ENCODE results near the gene RFX2.

DNA sequence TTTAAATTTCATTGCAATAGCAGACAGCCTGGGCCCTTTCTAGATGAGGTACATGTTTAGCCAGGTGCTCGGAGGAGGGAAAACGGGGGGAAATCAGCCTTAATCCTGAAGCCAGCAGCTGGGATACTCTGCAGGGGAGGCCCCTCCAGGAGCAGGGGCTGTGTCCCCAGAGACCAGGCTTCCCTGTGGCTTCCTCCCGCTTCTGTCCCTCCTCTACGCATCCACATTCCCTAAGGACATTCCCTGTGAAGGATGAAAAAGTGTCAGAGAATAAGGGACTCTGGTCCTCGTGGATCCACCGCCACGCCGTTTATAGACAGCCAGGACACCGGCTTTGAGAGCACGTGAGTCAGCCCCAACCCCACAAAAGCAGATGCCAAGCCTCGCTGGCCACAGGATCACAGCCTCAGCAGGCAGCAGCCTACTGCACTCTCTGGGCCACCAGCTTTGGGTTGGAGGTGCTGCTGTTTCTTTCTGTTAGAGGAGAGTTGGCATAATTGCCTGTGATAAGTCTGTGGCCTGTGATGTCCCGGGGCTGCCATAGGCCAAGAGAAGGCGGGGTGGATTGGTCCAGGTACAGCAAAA is 95.7 kb downstream of the RFX2 start:
- TF ChIP-seq CTCF (IDR thresholded peaks at IDR 0.05; ENCODE audit: insufficient read depth, low read length, poor library complexity, severe bottlenecking) (no peak), EZH2phosphoT487 (conservative IDR thresholded peaks at IDR 0.05; ENCODE audit: low read length) (no peak)
